ENCODE measurements around the gene DLK1. TPM values are rescaled to one million over a fixed set of nuclear protein-coding genes. Genes with fewer than 3 reads are reported as not detected.

DLK1 gene
- total and polyA plus RNA-seq, 2 of the 4 experiments (the other 2 are of a cell fraction) = under 0.01 to 0.07 TPM

DNA sequence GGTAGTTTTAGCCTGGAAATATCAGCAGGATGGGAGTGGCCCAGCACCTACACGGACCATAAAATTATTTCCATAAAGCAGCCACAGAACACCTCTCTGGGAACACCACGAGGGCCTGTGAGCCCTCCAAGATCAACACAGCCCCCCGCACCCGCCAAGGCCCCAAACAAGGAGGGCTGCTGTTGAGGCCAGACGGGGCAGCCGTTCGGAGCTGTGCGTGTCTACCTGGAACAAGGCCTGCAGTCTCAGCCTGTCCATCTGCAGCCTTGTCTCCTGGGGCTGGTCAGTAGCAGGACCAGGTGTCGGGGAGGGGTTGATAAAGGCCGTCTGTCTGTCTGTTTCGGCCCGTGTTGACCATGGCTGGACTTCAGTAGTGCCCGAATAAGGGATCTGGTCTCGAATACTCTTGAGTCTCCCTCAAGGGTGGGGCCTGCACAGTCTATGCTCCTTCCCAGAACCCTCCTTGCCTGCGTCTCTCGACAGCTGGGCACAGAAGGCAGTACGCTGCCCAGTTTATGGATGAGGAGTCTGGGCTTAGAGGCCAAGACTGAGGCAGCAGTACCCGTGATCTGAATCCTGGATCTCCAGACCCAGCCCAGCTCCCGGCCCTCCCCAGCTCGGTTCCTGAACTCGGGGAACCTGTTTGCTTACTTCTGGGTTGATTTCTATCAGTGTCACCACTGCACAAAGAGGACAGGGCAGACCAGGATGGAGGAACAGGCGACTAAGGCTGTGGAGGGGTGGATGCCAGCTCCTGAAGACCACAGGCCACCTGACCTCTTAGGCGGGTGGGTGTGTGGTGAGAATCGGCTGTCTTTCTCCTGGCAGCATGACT is 23.1 kb upstream of the DLK1 start:
- no peak overlapping the region for H3K27ac ChIP-seq (ENCODE audit: insufficient read depth, low read length)

More for the DNA sequence above, 23.1 kb upstream of the DLK1 start:
- H2BK120ac ChIP-seq (ENCODE audit: low read depth, low read length) = no peak overlapping the region
- POLR2A ChIA-PET (ENCODE audit: unreplicated experiment) = no interaction called here
- H2BK15ac ChIP-seq (ENCODE audit: low read depth, low read length) = no peak overlapping the region
- no peaks in the 10 kb centered on the region for H3K79me1 ChIP-seq (ENCODE audit: low read depth in 1 of 2, low read length in 2 of 2)
- no peak overlapping the region for H2BK5ac ChIP-seq (ENCODE audit: low read depth, low read length, poor library complexity, severe bottlenecking)
- H3K4ac ChIP-seq (ENCODE audit: low read depth, low read length) = no peak overlapping the region
- H4K8ac ChIP-seq (ENCODE audit: low read depth in 2 of 2, low read length in 2 of 2) = no peak overlapping the region
- no peak overlapping the region for H2AK9ac ChIP-seq (replicated peaks; ENCODE audit: low read depth, low read length, poor library complexity)
- H3K27me3 ChIP-seq (ENCODE audit: control insufficient read depth, insufficient read depth, low read length) = peaks cover 53% of the 10 kb centered on the region
- no peak overlapping the region for H3K56ac ChIP-seq (ENCODE audit: extremely low read depth, insufficient read depth, low read length)
- no peaks in the 10 kb centered on the region for H3K9me3 ChIP-seq (ENCODE audit: control insufficient read depth, insufficient read depth, low read length)
- no peak for ATAC-seq (ENCODE audit: low read depth)
- DNase-seq = no peak
- H3K9ac ChIP-seq (ENCODE audit: low read depth, low read length) = no peak overlapping the region
- intact Hi-C loops (cut with micrococcal nuclease) (no loop called here), dilution Hi-C loops (cut with HindIII; ENCODE audit: low sequenced_read_pairs, unreplicated experiment) (no loop called here), in situ Hi-C loops (cut with MboI; ENCODE audit: low sequenced_read_pairs) (loop anchor here (25.0 kb wide), 1 partner anchor 534 kb away; no protein-coding TSS in a partner anchor)
- H3K23ac ChIP-seq (ENCODE audit: low read depth, low read length) = no peak overlapping the region
- peaks cover 6% of the 10 kb centered on the region; the same call in 1 of the 2 replicates for H3K9me1 ChIP-seq (ENCODE audit: insufficient read depth, low read length)
- no peak overlapping the region for H4K5ac ChIP-seq (ENCODE audit: low read depth, low read length)
- 81% methylated on average over 11 of the region's 24 CpGs; no CpG with 5 or more reads in 1 of the 2 experiments for WGBS, 2 experiments (ENCODE audit: extremely low coverage in 2 of 2, insufficient read length in 1 of 2)
- H3K4me2 ChIP-seq (ENCODE audit: low read depth, low read length) = no peak overlapping the region
- no peak overlapping the region for H2AFZ ChIP-seq (replicated peaks; ENCODE audit: low read length, poor library complexity)
- no peaks in the 10 kb centered on the region for H3K4me1 ChIP-seq (ENCODE audit: control insufficient read depth, insufficient read depth, low read length)
- no peak overlapping the region for H2AK5ac ChIP-seq (ENCODE audit: low read depth, low read length)
- H4K91ac ChIP-seq (ENCODE audit: insufficient read depth, low read depth, low read length) = no peak overlapping the region
- no peak overlapping the region for H2BK20ac ChIP-seq (ENCODE audit: low read depth, low read length)
- CTCF ChIA-PET = no interaction called here
- H3K36me3 ChIP-seq (ENCODE audit: control insufficient read depth, insufficient read depth, low read length) = no peaks in the 10 kb centered on the region
- no peak overlapping the region for H3K4me3 ChIP-seq (ENCODE audit: insufficient read depth, low read depth, low read length)
- no TSS peak for BruUV-seq (replicated peaks)
- H3K18ac ChIP-seq (ENCODE audit: low read depth, low read length) = no peak overlapping the region
- TF ChIP-seq MAZ (IDR thresholded peaks at IDR 0.05; ENCODE audit: borderline replicate concordance, low read depth, low read length) (no peak), RCOR1 (IDR thresholded peaks at IDR 0.05; ENCODE audit: insufficient replicate concordance, low read length) (no peak), MXI1 (IDR thresholded peaks at IDR 0.05; ENCODE audit: borderline replicate concordance, low read depth, low read length) (no peak), USF2 (IDR thresholded peaks at IDR 0.05; ENCODE audit: low read depth, low read length) (no peak), RFX5 (IDR thresholded peaks at IDR 0.05; ENCODE audit: low read depth, low read length) (no peak), SMC3 (IDR thresholded peaks at IDR 0.05; ENCODE audit: low read depth, low read length) (no peak), RAD21 (IDR thresholded peaks at IDR 0.05; ENCODE audit: low read length) (no peak), BHLHE40 (IDR thresholded peaks at IDR 0.05; ENCODE audit: low read depth, low read length) (no peak)
- H4K20me1 ChIP-seq (ENCODE audit: insufficient read depth, low read length) = no peaks in the 10 kb centered on the region
- H3K14ac ChIP-seq (replicated peaks; ENCODE audit: low read depth, low read length) = no peak overlapping the region
